SU-DHL-6 (cell line): ENCODE data around the gene FADS1.

Experiments
- H2AFZ ChIP-seq: fragments of 200-600 bp; sonication (generic); 2 replicates; pipeline ENCODE4 v1.6.1; 2014; ENCODE audit warnings: low read depth, mild to moderate bottlenecking, moderate library complexity, mixed read lengths, antibody characterized with exemption, low read length; ENCODE audit not compliant: severe bottlenecking
- H3F3A ChIP-seq: fragments of 200-600 bp; shearing (Covaris generic); 2 replicates; pipeline ENCODE4 v1.6.0; 2016; ENCODE audit warnings: antibody characterized with exemption, mild to moderate bottlenecking; ENCODE audit not compliant: insufficient read depth
- H3K27ac ChIP-seq: fragments of 200-600 bp; sonication (generic); 2 replicates; pipeline ENCODE4 v1.5.1; 2016; ENCODE audit warnings: low read depth, mild to moderate bottlenecking, low read length, moderate library complexity, mixed read lengths
- H3K27me3 ChIP-seq: fragments of 200-600 bp; sonication (generic), shearing (Covaris generic); 2 replicates; pipeline ENCODE4 v1.6.0; 2014; ENCODE audit warnings: mild to moderate bottlenecking, low read length
- H3K36me3 ChIP-seq: fragments of 200-600 bp; sonication (generic); 2 replicates; pipeline ENCODE4 v1.6.1; 2014; ENCODE audit warnings: mild to moderate bottlenecking, low read length, mixed read lengths
- H3K4me2 ChIP-seq: fragments of 300-600, 200-600 bp; shearing (Covaris generic), sonication (generic); 2 replicates; pipeline ENCODE4 v1.6.0; 2014; ENCODE audit warnings: low read length, low read depth, mild to moderate bottlenecking; ENCODE audit not compliant: poor library complexity, severe bottlenecking
- H3K4me3 ChIP-seq: fragments of 200-600 bp; sonication (generic); 2 replicates; pipeline ENCODE4 v1.5.1; 2014; ENCODE audit warnings: antibody characterized with exemption, low read length, mild to moderate bottlenecking, mixed read lengths; ENCODE audit not compliant: insufficient read depth, poor library complexity, severe bottlenecking
- H3K79me2 ChIP-seq: fragments of 200-600 bp; sonication (generic); 2 replicates; pipeline ENCODE4 v1.6.1; 2014; ENCODE audit warnings: mild to moderate bottlenecking, low read length, moderate library complexity; ENCODE audit not compliant: insufficient read depth
- H3K9ac ChIP-seq: fragments of 200-600 bp; sonication (generic); 2 replicates; pipeline ENCODE4 v1.7.0; 2014; ENCODE audit warnings: mild to moderate bottlenecking, low read length
- H3K9me2 ChIP-seq: fragments of 200-600 bp; sonication (generic); replicated peaks from 2 replicates; pipeline ENCODE4 v1.6.1; 2014; ENCODE audit warnings: low read length; ENCODE audit not compliant: insufficient read depth
- H3K9me3 ChIP-seq: fragments of 200-600 bp; sonication (generic); 2 replicates; pipeline ENCODE4 v1.6.1; 2014; ENCODE audit warnings: low read length, mixed read lengths; ENCODE audit not compliant: insufficient read depth
- H4K20me1 ChIP-seq: fragments of 200-600 bp; sonication (generic); 2 replicates; pipeline ENCODE4 v1.6.1; 2014; ENCODE audit warnings: low read depth, mild to moderate bottlenecking, antibody characterized with exemption, low read length, moderate library complexity, mixed read lengths
- CTCF ChIP-seq: fragments of 200-600 bp; sonication (generic); IDR thresholded peaks from one replicate; pipeline ENCODE4 v1.5.1; 2017; ENCODE audit warnings: antibody characterized with exemption, mild to moderate bottlenecking, low read length, moderate library complexity; ENCODE audit not compliant: insufficient read depth, poor library complexity, severe bottlenecking
- EZH2phosphoT487 ChIP-seq: fragments of 200-600 bp; sonication (generic), shearing (Covaris generic); conservative IDR thresholded peaks from 2 replicates; pipeline ENCODE4 v1.6.1; 2018; ENCODE audit warnings: mild to moderate bottlenecking, antibody characterized with exemption, low read length, moderate library complexity, mixed read lengths

FADS1 gene

GRCh38 chr11:61766353-61766841 lies 50.4 kb downstream of the FADS1 start:
- H3K36me3 ChIP-seq, result no peaks in the 10 kb centered on the region
- no peaks in the 10 kb centered on the region for H3K9me2 ChIP-seq
- no peaks in the 10 kb centered on the region for H3K79me2 ChIP-seq
- no peak overlapping the region for H2AFZ ChIP-seq
- H3K9ac ChIP-seq, result no peak overlapping the region
- no peak for TF ChIP-seq EZH2phosphoT487
- no peak for TF ChIP-seq CTCF
- no peaks in the 10 kb centered on the region for H4K20me1 ChIP-seq
- H3K27ac ChIP-seq, result no peak overlapping the region
- H3K4me3 ChIP-seq, result no peak overlapping the region
- no peak overlapping the region for H3K4me2 ChIP-seq
- no peaks in the 10 kb centered on the region for H3F3A ChIP-seq
- H3K9me3 ChIP-seq, result no peaks in the 10 kb centered on the region
- no peaks in the 10 kb centered on the region for H3K27me3 ChIP-seq

- TF ChIP-seq CTCF (no peak), EZH2phosphoT487 (no peak)
- Histone ChIP-seq H3K9me2 (no peaks in the 10 kb centered on the region), H3K4me2 (no peak overlapping the region), H3K4me3 (no peak overlapping the region), H2AFZ (no peak overlapping the region), H3K9me3 (no peaks in the 10 kb centered on the region), H3K36me3 (no peaks in the 10 kb centered on the region), H3K9ac (no peak overlapping the region), H3K27me3 (no peaks in the 10 kb centered on the region), H3K27ac (no peak overlapping the region), H4K20me1 (no peaks in the 10 kb centered on the region), H3F3A (no peaks in the 10 kb centered on the region), H3K79me2 (no peaks in the 10 kb centered on the region)
These were observed 51.1 kb downstream of the FADS1 start for GRCh38 chr11:61765550-61766253.

GRCh38 chr11:61764606-61765260 lies 52.1 kb downstream of the FADS1 start:
- Histone ChIP-seq H3K4me3 (no peak overlapping the region), H4K20me1 (no peaks in the 10 kb centered on the region), H3K27me3 (no peaks in the 10 kb centered on the region), H2AFZ (no peak overlapping the region), H3K9me3 (no peaks in the 10 kb centered on the region), H3K27ac (no peak overlapping the region), H3F3A (no peaks in the 10 kb centered on the region), H3K9me2 (no peaks in the 10 kb centered on the region), H3K79me2 (no peaks in the 10 kb centered on the region), H3K36me3 (no peaks in the 10 kb centered on the region), H3K9ac (no peak overlapping the region), H3K4me2 (no peak overlapping the region)
- TF ChIP-seq CTCF (no peak), EZH2phosphoT487 (no peak)
